Subcutaneous abdominal adipose tissue (tissue), 5 donors: ENCODE results near the gene SURF4.

Experiments
- H3K27ac ChIP-seq: one replicate; pipeline ENCODE4 v1.7.0; 2013; ENCODE audit warnings: low read depth, mild to moderate bottlenecking, inconsistent platforms, low read length, moderate library complexity
- H3K27me3 ChIP-seq, 5 donors: one replicate each; pipeline ENCODE4 v1.7.0; 2013; ENCODE audit warnings: low read length in 5 of 5, inconsistent platforms in 1 of 5; ENCODE audit not compliant: control insufficient read depth in 5 of 5, insufficient read depth in 4 of 5
- H3K36me3 ChIP-seq, 5 donors: one replicate each; pipeline ENCODE4 v1.7.0; 2013; ENCODE audit warnings: low read length in 5 of 5; ENCODE audit not compliant: control insufficient read depth in 5 of 5, insufficient read depth in 5 of 5
- H3K4me1 ChIP-seq, 5 donors: one replicate each; pipeline ENCODE4 v1.7.0; 2013; ENCODE audit warnings: low read length in 5 of 5, mild to moderate bottlenecking in 3 of 5, moderate library complexity in 1 of 5; ENCODE audit not compliant: control insufficient read depth in 5 of 5, insufficient read depth in 5 of 5
- H3K4me3 ChIP-seq, 5 donors: one replicate each; pipeline ENCODE4 v1.7.0; 2013; ENCODE audit warnings: low read length in 5 of 5, low read depth in 1 of 5
- H3K9ac ChIP-seq, 5 donors: one replicate each; pipeline ENCODE4 v1.7.0; 2013; ENCODE audit warnings: low read length in 5 of 5, mild to moderate bottlenecking in 4 of 5, moderate library complexity in 3 of 5
- H3K9me3 ChIP-seq, 5 donors: one replicate each; pipeline ENCODE4 v1.7.0; 2013; ENCODE audit warnings: low read length in 5 of 5; ENCODE audit not compliant: control insufficient read depth in 5 of 5
- donor health status: healthy.
- donor health status: healthy.
- donor health status: healthy.
- donor health status: healthy.
- donor health status: healthy.

The SURF4 gene

DNA sequence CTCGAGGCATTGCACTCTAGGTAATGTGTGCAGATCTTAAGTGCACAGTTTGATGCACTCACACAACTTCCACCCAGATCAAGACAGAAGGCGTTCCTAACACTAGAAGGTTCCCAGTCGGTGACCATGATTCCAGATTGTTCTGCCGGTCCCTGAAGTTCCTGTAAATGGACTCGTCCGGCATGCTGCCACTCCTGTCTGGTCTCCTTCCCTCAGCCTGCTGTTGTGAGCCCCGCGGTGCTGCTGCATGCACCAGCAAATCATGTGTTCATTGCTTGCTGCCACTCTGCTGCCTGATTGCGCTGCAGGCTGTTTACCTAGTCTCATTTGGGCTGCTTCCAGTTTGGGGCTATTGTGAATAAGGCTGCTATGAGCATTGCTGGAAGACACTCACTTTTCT lies 11.8 kb upstream of the SURF4 start:
- Histone ChIP-seq H3K9me3 (no peaks in the 10 kb centered on the region), H3K36me3 (no peaks in the 10 kb centered on the region), H3K27ac (no peak overlapping the region), H3K27me3 (peaks cover 0 to 7% (median 5%) of the 10 kb centered on the region in 5 donors), H3K4me1 (no peaks in the 10 kb centered on the region), H3K9ac (no peak overlapping the region), H3K4me3 (no peak overlapping the region)

- Histone ChIP-seq H3K27ac (no peak overlapping the region), H3K27me3 (peaks cover 0 to 7% (median 5%) of the 10 kb centered on the region in 5 donors), H3K9me3 (no peaks in the 10 kb centered on the region), H3K9ac (no peak overlapping the region), H3K36me3 (no peaks in the 10 kb centered on the region), H3K4me1 (no peaks in the 10 kb centered on the region), H3K4me3 (no peak overlapping the region)
Observed at GRCh38 chr9:133386338-133386737, 10.5 kb upstream of the SURF4 start.

DNA sequence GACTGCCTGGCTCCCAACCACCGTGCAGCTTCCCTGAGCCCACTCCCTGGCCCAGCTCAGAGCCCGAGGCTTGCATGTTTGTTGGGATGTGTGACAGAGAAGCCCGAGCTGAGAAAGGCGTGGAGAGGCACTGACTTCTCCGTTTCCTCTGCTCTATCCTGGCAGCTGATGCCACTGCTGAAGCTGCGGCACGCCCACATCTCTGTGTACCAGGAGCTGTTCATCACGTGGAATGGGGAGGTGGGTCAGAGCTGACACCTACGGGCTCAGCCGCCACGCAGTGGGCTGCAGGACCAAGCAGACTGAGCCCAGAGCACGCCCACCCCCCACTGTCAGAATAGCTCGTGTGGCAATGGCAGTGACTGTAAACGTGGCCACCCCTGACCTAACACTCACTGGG lies 9.6 kb upstream of the SURF4 start:
- no peak overlapping the region for H3K27ac ChIP-seq
- H3K27me3 ChIP-seq: peaks cover 0 to 4% (median under 1%) of the 10 kb centered on the region in 5 donors

DNA sequence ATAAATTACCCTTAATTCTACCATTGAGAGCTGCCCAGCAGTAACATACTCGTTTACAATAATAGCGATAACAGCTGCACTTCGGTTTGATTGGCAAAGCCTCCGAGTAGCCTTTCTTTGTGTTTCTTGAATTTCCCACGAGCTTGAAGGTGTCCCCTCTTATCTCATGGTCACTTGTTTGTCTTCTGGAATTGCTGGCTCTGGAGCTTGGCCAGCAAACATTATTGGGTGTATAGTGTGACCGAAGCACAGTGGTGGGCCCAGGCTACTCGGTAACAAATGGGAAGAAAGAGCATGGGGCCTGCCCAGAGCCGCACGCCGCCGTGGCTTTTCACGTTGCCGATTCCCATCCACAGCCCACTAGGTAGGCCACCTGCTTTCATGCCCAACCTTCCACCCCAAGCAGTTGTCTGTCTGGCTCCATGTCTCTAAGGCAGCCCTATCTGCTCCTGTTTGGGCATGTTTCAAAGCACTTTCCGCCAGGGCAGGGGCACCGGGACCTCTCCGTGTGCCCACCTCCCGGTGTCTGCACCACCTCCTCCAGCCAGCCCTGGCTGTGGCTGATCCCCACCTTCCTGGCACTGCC lies 9.0 kb upstream of the SURF4 start:
- Histone ChIP-seq H3K4me3 (no peak overlapping the region), H3K4me1 (no peaks in the 10 kb centered on the region), H3K9me3 (no peaks in the 10 kb centered on the region), H3K27ac (no peak overlapping the region), H3K9ac (no peak overlapping the region), H3K27me3 (peaks cover 0 to 2% (median 0%) of the 10 kb centered on the region in 5 donors), H3K36me3 (no peaks in the 10 kb centered on the region)

More for the DNA sequence above, 9.6 kb upstream of the SURF4 start:
- no peaks in the 10 kb centered on the region for H3K9me3 ChIP-seq
- H3K9ac ChIP-seq: no peak overlapping the region
- H3K4me1 ChIP-seq: no peaks in the 10 kb centered on the region
- H3K36me3 ChIP-seq: no peaks in the 10 kb centered on the region
- no peak overlapping the region for H3K4me3 ChIP-seq

DNA sequence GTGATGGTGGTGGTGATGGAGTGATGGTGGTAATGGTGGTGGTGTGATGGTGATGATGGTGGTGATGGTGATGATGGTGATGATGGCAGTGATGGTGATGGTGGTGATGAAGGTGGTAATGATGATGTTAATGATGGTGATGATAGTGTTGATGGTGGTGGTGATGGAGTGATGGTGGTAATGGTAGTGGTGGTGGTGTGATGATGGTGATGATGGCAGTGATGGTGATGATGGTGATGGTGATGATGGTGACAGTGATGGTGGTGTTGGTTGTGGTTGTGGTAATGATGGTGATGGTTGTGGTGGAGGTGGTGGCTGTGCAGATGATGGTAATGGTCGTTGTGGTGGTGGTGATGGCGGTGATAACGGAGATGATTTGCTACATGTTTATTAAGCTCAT lies 7.6 kb upstream of the SURF4 start:
- H3K9ac ChIP-seq: no peak overlapping the region
- H3K36me3 ChIP-seq: no peaks in the 10 kb centered on the region
- peaks cover 0 to under 1% (median 0%) of the 10 kb centered on the region in 5 donors for H3K9me3 ChIP-seq
- H3K4me3 ChIP-seq: no peak overlapping the region
- H3K27me3 ChIP-seq: no peaks in the 10 kb centered on the region
- no peak overlapping the region for H3K27ac ChIP-seq
- H3K4me1 ChIP-seq: peaks cover 0 to under 1% (median 0%) of the 10 kb centered on the region in 5 donors

DNA sequence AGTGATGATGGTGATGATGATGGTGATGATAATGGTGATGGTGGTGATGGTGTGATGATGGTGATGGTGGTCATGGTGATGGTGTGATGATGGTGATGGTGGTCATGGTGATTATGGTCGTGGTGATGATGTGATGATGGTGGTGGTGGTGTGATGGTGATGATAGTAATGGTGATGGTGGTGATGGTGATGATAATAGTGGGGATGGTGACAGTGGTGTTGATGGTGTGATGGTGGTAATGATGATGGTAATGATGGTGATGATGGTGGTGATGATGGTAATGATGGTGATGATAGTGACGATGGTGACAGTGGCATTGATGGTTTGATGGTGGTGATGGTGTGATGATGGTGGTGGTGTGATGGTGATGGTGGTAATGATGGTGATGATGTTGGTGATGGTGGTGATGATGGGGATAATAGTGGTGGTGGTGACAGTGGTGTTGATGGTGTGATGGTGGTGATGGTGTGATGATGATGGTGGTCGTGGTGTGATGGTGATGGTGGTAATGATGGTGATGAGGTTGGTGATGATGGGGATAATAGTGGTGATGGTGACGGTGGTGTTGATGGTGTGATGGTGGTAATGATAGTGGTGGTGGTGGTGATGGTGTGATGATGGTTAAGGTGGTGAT lies 6.8 kb upstream of the SURF4 start:
- Histone ChIP-seq H3K36me3 (no peaks in the 10 kb centered on the region), H3K27ac (no peak overlapping the region), H3K27me3 (no peaks in the 10 kb centered on the region), H3K4me1 (peaks cover 0 to 7% (median 2%) of the 10 kb centered on the region in 5 donors), H3K9ac (no peak overlapping the region), H3K4me3 (no peak overlapping the region), H3K9me3 (peaks cover 0 to 8% (median 2%) of the 10 kb centered on the region in 5 donors)

GRCh38 chr9:133380734-133381133 lies 4.9 kb upstream of the SURF4 start:
- no peaks in the 10 kb centered on the region for H3K36me3 ChIP-seq
- peaks cover 2 to 15% (median 8%) of the 10 kb centered on the region in 5 donors for H3K4me1 ChIP-seq
- H3K27ac ChIP-seq: no peak overlapping the region
- H3K27me3 ChIP-seq: no peaks in the 10 kb centered on the region
- H3K9me3 ChIP-seq: peaks cover 0 to 8% (median 2%) of the 10 kb centered on the region in 5 donors
- H3K4me3 ChIP-seq: no peak overlapping the region
- H3K9ac ChIP-seq: no peak overlapping the region

DNA sequence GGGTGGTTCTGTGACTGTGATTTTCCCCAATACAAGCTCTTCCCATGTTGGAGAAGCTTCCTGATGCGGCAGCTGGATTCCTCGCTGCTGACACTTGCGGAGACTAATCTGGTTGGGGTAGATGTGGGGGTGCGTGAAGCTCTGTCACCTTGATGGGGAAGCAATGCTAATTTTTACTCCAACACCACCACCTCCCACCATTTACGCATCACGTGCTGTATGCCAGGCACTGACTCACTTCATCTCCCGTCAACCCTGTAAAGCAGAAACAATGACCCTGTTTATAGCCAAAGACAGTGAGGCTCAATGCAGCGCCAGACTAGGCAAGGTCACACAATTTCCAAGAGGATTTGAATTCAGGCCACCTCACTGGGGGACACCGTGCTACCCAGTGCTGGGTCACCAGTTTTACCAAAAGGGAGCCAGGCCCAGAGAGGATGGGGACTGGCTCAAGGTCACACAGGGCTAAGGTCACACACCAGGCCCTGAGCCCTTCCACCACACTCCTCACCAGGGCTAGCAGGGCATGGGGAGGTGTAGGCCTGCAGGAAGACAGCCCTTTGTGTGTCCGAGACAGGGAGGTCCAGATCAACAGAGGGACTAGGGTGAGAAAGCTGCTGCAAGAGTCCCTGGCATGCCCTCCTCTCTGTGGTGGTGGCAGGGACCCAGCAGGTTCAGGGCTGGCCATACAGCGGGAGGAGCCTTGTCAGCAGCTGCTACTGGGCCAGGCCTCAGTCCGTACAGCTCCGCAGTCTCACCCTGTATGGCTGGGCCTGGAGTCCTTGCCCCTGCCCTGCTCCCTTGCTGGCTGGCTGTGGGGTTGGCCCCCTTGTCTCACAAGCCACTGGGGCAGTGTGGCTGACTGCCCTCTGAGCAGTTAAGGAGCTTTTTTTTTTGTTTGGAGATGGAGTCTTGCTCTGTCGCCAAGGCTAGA lies 3.6 kb upstream of the SURF4 start:
- Histone ChIP-seq H3K4me3 (no peak overlapping the region), H3K9ac (no peak overlapping the region), H3K36me3 (no peaks in the 10 kb centered on the region), H3K27ac (no peak overlapping the region), H3K4me1 (peaks cover 2 to 23% (median 15%) of the 10 kb centered on the region in 5 donors), H3K9me3 (peaks cover 0 to 8% (median 2%) of the 10 kb centered on the region in 5 donors), H3K27me3 (no peaks in the 10 kb centered on the region)

- no peaks in the 10 kb centered on the region for H3K27me3 ChIP-seq
- no peaks in the 10 kb centered on the region for H3K36me3 ChIP-seq
- no peak overlapping the region for H3K9ac ChIP-seq
- peaks cover 2 to 32% (median 22%) of the 10 kb centered on the region in 5 donors for H3K4me1 ChIP-seq
- no peak overlapping the region for H3K4me3 ChIP-seq
- H3K27ac ChIP-seq: no peak overlapping the region
- H3K9me3 ChIP-seq: peaks cover 0 to 8% (median 2%) of the 10 kb centered on the region in 5 donors
Observed at GRCh38 chr9:133378408-133378962, 2.6 kb upstream of the SURF4 start.
